Measurements from ENCODE around the gene PTPRD. TPM values are rescaled to one million over a fixed set of nuclear protein-coding genes. Genes with fewer than 3 reads are reported as not detected.

Gene PTPRD
- total RNA-seq, 2 donors from 2014 or later = 12.1 to 13.4 TPM

DNA sequence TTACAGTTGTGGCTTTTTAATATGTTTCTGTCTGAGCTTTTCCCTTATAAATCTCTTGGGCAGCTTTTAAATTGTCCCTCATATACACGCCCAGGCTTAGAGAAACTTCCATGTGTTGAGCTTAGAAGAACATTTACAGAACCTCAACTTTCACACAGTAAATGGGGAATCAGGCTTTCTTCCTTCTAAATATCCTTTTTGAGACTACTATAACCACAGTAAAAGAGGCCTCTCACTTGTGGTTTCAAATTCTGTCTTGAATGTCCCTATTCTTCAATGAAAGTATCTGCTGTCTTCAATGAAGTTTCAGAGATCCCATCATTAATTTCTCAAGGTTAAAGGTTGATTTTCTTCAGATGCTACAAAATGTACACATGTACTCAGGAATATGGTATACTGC is 2224.7 kb downstream of the PTPRD start:
- DNase-seq (no peak), ATAC-seq (no peak)
- intact Hi-C loops (cut with DNase I) = no loop called here

DNA sequence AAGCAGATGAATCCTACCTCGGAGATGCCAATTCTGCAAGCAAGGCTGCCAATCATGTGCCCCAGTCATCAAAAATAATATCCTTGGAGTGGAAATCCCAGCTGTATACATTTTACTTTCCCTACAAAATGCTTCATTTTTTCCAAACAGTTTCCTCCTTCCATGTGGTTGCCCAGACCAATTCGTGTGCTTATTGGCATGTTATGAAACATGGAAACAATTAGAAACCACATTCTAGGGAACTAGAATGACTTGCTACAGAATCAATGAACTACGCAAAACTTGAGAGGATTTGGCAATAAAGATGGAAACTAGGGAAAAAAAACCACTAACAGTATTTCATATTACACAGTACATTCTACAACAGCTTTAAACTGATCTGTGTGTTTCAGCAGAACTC is 2228.7 kb downstream of the PTPRD start:
- intact Hi-C loops (cut with DNase I) = no loop called here
- DNase-seq = no peak
- no peak for ATAC-seq

DNA sequence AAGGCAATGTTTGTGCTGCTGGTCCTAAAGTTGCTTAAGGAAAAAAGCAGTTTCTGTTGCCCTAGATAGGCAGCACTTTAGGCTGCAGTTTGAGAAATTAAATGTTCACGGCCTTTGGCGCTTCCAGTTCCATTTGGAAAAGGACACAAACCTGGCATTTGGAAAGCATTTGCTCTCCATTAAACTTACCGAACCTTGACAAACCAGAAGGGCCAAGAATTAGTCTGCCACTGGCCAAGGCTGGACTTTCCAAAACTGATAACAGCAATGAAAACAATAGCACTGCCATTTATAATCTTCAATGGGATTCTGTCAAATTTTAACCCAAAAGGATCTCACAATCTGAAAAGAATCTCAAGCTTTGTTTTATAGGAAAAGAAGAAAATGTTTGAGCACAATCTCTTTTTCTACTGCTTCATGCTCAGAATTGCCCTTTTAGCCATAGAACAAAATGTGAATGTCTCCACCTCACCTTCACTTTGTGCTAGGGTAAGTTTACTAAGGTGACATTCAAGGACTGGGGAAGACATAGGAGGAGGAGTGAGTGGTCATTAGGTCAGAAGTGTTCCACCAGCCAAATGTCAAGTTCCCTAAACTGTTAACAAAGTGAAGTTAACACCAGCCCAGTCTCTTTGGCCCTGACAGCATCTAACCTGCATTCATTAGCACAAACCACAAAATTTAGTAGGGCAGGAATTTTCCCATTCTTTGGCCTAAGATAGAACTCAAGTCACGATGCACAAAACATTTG is 2229.8 kb downstream of the PTPRD start:
- DNase-seq = no peak
- ATAC-seq = no peak
- intact Hi-C loops (cut with DNase I) = no loop called here

DNA sequence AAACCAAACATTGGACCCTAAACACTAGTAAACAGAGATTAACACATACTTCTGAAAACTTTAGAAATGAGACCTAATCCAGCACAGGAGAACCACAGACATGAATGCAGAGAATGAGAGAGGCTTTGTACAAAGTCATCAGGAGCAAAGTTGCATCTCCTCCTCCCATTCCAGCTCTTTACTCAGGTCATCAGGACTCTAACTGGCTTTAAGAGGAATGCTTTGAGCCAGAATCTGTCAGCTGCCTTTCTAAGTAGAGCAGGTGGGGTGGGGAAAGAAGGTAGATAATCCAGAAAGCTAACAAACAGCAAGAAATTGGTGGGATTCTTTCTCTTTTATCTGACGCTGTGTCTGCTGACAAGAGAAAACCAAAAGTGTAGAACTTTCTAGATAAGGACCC is 2230.5 kb downstream of the PTPRD start:
- DNase-seq (no peak), ATAC-seq (no peak)
- intact Hi-C loops (cut with DNase I) = no loop called here

DNA sequence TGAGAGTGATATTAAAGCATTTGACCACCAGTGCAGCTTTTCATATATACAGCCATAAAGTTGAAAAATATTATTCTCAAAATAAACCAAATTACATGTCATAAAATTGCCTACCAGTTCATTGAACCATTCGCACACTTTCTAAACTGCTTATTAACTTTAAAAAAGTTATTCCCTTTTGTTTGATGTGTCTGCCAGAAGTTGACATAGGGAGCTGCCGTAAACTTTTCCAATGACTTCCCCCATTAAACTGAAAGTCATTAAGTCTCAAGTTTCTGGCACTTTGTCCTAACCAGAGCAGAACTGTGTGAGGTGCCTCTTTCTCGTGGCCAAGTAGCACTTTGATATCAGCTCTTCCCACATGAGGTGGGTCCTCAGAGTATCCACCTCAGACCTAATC is 2231.2 kb downstream of the PTPRD start:
- intact Hi-C loops (cut with DNase I) = no loop called here
- no peak for DNase-seq
- no peak for ATAC-seq

DNA sequence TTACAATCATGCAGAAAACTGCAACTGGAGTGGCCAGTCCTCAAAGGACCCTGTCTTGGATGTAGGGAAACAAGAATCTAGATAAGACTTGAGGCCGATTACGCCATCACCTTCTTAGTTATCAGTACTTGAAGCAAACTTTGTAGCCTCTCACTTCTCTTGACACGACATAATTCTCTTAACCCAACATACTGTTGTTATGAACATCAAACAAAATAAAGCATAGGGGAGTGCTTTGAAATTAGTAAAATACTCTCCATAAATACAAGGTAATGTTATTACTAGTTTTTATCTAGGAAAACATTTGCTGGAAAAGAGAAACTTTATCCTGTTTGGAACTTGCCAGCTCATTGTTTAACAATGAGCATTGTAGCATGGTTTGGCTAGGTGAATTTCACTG is 2238.3 kb downstream of the PTPRD start:
- intact Hi-C loops (cut with DNase I) = no loop called here
- no peak for DNase-seq
- no peak for ATAC-seq

DNA sequence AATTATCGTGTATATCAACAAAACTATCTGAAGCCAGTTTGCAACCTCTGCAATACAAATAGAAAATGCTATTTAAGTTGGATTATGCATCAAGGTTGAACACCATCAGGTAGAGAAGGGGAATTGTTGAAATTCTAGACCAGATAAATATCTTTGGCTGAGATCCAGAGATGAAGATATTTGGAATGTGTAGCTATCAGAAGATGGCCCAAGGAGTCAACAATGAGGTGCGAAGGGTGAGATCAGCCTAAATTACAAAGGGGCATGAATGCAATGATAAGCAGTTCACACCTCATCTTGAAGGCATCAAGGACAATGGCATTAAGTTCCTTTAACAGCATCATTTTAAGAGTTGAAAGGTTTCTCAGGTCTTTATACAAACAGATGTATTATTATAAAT is 2241.1 kb downstream of the PTPRD start:
- intact Hi-C loops (cut with DNase I) = no loop called here
- ATAC-seq (no peak), DNase-seq (no peak)

DNA sequence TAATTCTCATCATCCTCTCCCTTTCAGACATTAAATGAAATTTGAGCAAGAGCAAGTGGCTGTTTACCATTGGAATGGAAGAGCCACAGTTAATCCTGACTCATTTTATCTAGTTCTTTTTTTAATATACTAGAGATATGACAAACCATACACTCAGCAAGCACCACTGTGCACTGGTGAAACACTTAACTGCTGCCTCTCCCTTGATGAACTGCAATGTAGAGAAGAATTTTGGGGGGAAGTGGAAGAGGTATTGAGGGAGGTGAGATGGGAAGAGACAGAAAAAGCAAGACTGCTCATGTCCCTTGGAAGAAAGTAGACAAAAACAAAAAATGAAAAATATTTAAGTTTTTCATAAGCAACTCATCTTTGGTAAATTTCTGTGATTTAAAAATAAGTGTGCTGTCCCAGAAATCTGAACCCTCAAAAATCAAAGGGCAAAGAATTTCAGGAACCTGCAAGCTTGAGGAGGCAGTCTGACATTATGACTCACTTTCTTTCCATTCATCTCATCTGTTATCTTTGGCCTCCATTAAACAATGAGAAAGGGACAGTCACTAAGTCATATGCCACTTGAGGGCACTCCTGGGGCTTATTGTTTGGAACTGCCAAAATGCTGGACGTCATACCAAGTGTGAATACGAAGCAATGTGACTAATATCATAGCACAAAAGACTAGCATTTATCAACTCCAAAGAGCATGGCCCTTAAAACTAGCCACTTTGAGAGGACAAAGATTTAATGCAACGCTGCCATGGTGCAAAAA is 2246.5 kb downstream of the PTPRD start:
- ATAC-seq (peak in 1 of 2 donors; percentile 82), DNase-seq (no peak)
- intact Hi-C loops (cut with DNase I) = no loop called here

DNA sequence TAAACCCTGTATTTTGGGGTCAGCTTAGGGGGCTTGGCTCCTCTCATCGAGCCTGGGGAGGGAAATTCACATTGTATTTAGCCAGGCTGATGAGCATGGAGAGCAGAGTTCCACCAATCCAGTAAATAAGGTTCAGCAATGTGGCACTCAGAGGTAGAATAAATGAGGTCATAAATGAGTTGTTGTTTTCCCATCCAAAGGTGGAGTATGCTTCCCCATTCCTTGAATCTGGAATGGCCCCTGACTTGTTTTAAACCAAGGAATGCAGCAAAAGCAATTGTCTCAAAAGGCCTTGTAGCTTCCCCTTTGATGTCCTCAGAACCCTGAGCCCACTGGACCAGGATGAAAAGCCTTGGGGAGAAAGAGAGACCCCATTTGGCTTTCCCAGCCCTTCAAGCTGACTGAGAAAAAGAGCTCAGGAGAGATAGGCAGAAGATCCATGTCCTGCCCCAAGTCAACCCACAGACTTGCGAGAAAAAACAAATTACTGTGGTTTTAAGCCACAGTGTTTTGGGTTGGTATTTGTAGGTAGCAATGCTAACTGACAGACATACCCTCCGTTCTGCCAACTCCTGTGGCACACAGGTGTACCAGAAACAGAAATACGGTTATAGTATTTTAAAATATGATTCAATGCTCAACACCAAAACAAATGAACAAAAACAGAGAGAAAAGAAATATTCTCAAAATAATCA is 2247.2 kb downstream of the PTPRD start:
- ATAC-seq (no peak), DNase-seq (no peak)
- intact Hi-C loops (cut with DNase I) = no loop called here

DNA sequence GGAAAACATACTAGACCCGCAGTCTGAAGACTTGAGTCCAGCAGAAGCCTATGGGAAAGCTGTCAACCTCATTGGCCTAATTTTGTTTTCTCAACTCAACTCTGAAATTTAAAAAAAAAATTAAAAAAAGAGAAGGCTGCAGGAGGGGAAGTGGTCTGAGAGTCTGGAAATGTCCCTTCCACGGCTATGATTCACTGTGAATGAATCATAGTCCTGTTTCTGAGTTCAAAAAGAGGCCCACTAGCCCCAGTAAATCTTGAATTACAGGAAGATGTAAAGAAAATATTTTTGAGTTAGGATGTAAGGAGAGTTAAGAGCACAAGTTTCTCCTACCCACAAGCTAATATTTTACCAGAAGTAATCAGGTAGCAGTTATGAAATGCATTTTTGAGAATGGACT is 2247.8 kb downstream of the PTPRD start:
- no peak for DNase-seq
- intact Hi-C loops (cut with DNase I) = no loop called here
- ATAC-seq = peak in 1 of 2 donors; percentile 59

DNA sequence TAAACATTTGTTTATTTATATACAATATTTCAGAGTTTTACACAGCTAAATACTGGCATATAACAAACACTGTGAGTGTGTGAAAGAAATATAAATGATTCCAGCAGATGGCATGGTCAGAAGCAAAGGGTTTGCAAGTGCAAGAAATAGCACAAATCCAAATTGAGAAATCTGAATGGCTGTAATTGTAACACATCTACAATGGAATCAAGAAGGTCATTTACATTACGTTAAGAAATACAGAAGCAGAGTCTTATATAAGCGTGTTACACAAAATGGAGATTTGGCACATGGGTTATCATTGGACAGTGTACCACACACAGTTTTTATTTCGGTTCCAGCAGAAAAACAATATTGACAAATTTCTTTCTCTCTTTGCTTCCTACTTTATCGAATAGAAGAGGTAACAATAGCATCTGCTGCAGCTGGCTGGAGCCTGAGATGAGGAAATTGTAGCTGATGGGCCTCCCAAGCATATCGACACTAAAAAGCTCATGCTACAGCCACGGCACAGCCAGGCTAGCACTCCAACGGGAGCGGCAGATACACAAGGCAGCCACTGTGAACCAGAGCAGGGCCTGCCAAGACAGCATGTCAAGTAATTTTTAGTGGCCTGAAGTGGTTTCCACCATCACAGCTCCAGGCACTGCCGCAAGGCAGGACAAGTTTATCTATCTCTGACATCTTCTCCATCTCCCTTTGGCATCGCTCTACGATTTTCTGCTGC is 2248.6 kb downstream of the PTPRD start:
- DNase-seq = no peak
- ATAC-seq = peak in 1 of 2 donors; percentile 48
- intact Hi-C loops (cut with DNase I) = no loop called here

DNA sequence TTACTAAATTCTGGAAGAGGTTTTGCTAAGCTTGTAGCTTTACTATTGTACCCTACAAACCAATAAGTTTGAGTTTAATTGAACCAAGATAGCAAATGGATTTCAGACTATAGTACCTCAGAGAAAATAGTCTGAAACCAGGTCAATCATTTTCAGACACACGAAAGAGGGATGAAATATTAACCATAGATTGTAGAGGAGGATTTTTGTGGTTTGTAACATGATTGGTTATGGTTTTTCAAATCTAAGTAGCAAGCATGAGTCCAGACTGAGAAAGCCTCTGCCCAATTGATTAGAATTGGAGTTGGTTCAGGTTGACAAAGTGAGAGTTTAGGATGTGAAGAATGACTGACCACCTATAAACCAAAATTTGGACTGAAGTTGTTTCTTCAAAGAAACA is 2250.6 kb downstream of the PTPRD start:
- no peak for ATAC-seq
- intact Hi-C loops (cut with DNase I) = no loop called here
- DNase-seq = no peak

DNA sequence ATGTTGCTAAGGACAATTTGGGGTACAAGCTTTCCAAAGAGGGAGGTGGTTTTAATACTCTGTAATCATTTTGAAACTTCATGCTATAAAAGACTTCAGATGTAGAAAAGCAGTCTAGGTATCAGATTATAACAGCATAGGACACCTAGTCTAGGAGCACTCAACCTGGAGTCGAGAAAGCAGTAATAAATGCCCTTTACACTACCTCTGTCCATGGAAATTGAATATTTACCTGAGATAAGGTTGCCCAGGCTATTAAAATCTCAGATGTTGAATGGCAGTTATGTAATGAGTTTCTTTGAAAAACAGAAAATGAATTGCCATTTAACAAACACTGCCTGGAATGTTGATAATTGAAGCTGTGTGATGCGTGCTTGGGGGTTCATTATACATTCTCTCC is 2251.4 kb downstream of the PTPRD start:
- intact Hi-C loops (cut with DNase I) = no loop called here
- ATAC-seq = no peak
- DNase-seq = no peak

DNA sequence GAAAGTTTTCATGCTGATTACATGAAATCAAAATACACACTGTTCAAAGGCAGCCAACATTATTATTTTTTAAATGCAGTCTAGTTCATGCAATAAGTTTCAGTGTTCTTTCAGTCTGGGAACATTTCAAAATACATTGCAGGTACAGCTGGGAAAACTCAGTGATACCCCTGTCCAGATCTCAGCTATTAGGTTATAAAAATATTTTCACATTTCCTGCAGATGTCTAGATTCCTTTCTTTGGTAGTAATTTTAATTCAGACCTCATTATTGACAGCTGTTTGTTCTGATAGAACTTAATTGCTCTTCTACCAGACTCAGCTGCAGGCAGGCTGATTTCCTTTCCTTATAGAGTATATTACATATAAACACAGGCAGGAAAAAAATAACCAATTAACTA is 2256.4 kb downstream of the PTPRD start:
- intact Hi-C loops (cut with DNase I) = no loop called here
- ATAC-seq = no peak
- no peak for DNase-seq

DNA sequence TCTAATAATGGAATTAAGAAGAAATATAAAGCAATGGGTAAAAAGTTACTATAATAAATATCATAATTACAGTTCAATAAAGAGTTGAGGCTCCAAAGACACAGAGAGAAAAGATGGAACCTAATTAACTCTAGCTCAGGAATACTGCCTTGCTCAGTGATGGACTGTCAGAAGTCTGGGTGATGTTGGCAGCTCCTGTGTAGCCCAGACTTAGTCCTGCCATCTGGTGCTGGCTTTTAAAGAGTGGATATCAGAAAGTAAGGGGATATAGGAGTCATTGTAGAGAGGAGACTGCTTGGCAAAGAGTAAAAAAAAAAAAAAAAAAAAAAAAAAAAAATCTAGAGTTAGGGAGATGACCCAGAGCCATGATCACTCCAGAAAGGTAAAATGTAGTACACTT is 2261.4 kb downstream of the PTPRD start:
- intact Hi-C loops (cut with DNase I) = no loop called here
- no peak for DNase-seq
- no peak for ATAC-seq

DNA sequence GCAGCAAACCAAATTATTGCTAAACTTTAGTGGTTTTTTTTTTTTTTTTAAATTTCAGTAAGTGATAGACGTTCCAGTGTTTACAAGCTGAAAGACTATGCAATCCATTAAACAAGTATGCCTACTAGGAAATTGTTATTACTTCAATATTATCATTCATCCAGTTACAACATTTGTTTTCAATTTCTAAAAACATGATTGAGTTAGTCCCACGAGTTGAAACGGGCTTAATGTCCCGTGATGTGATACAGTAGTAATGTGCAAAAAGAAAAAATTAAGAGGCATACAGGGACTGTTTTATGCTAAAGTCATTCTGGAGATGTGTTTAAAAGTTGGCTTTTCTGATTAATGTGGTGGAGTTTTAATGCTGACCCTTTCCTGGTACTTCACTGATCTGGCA is 2262.9 kb downstream of the PTPRD start:
- DNase-seq (no peak), ATAC-seq (no peak)
- intact Hi-C loops (cut with DNase I) = no loop called here

DNA sequence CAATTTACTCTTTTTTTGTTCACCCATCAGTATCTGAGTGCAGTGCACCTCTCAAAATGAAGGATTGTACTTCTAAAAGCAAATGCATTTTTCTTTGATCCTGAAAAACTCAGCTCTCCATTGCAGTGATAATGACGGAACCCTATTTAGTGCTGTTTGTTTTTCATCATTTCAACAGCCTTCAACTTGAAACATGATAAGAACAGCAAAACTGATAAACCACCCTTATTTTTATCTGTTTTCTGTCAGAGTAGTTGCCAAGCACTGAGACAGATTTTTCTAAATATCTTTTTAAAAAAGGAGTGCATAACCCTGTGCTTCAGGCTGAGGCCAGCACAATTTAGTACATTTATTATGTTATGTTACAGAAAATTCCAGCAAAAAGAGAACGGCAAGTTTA is 2263.4 kb downstream of the PTPRD start:
- ATAC-seq = peak; percentile 8 to 68

DNA sequence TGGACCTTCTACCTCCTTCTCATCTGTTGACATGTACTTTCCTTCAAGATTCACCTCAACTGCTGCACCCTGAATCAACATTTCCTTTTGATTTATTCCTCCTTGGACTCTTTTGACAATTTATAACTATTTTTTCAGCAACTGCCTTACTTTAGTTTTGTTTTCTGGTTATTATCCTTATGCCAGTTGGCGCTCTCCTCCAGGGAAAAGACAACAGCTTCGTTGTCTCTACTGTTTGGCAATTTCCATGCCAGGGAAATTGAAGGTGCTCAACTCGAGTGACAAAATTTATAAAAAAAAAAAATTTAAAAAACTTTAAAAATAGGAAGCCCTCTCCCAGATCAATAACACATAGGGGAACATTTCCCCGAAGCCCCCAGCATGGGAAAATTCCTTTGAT is 2264.0 kb downstream of the PTPRD start:
- intact Hi-C loops (cut with DNase I) = no loop called here
- ATAC-seq (no peak), DNase-seq (no peak)

More for the DNA sequence above, 2263.4 kb downstream of the PTPRD start:
- no peak for DNase-seq
- intact Hi-C loops (cut with DNase I) = no loop called here

DNA sequence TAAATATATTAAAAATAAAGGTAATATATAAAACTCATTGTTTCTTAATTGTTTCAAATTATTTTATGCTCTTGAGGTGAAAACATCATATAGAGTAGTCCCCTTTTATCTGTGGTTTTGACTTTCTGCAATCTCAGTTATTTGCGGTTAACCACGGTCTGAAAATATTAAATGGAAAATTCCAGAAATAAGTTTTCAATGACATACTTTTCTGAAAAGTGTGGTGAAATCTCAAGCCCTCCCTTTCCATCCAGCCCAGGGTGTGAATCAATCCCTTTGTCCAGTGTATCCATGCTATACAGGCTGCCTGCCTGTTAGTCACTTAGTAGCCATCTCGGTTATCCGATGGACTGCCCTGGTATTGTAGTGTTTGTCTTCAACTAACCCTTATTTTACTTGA is 2266.5 kb downstream of the PTPRD start:
- intact Hi-C loops (cut with DNase I) = no loop called here
- ATAC-seq (peak in 1 of 2 donors; percentile 30), DNase-seq (no peak)
